IMR-90 (cell line): ENCODE data around the gene RYR1. TPM values are rescaled to one million over a fixed set of nuclear protein-coding genes. Genes with fewer than 3 reads are reported as not detected.
A peak's percentile ranks its signal among the peaks of the same experiment; 100 is the strongest.

Experiments used
- ATAC-seq: fragments of 200-7000 bp; cut with Tn5 transposase; 2 replicates; pipeline ENCODE4 v1.9.1; 2020; ENCODE audit warnings: low read depth, mild to moderate bottlenecking, moderate library complexity
- BruUV-seq: library from RNA; stranded (reverse); fragments of 400-500 nt; replicated peaks from 2 replicates; lab custom pipeline; 2021; lab: Mats Ljungman, UMichigan
- CTCF ChIA-PET: fragments of 300-600 bp; formaldehyde crosslinking; extraction: SDS; loops from one replicate; lab custom pipeline; 2021; ENCODE audit warnings: antibody characterized with exemption; lab: Yijun Ruan, JAX
- POLR2A ChIA-PET: fragments of 300-600 bp; sonication (Branson Sonifier 250); formaldehyde crosslinking; loops from one replicate; lab custom pipeline; 2022; ENCODE audit warnings: antibody characterized with exemption; ENCODE audit not compliant: unreplicated experiment; lab: Charles Lee
- DNase-seq: peaks from one replicate; pipeline ENCODE4 v3.0.0; 2013
- H2AFZ ChIP-seq: replicated peaks from 2 replicates; pipeline ENCODE3; 2013; ENCODE audit warnings: low read length, mild to moderate bottlenecking; ENCODE audit not compliant: poor library complexity
- H2AK5ac ChIP-seq: 2 replicates; pipeline ENCODE4 v1.6.1; 2013; ENCODE audit warnings: low read depth, low read length, inconsistent platforms
- H2AK9ac ChIP-seq: replicated peaks from 2 replicates; pipeline ENCODE3; 2013; ENCODE audit warnings: mild to moderate bottlenecking, low read depth, low read length, moderate library complexity; ENCODE audit not compliant: poor library complexity
- H2BK120ac ChIP-seq: 2 replicates; pipeline ENCODE4 v1.6.1; 2013; ENCODE audit warnings: low read depth, low read length, inconsistent platforms
- H2BK15ac ChIP-seq: 3 replicates; pipeline ENCODE4 v1.6.1; 2013; ENCODE audit warnings: low read depth, low read length, inconsistent platforms
- H2BK20ac ChIP-seq: 2 replicates; pipeline ENCODE4 v1.6.1; 2013; ENCODE audit warnings: low read depth, mild to moderate bottlenecking, inconsistent platforms, low read length, moderate library complexity
- H2BK5ac ChIP-seq: 2 replicates; pipeline ENCODE4 v1.6.1; 2013; ENCODE audit warnings: mild to moderate bottlenecking, low read depth, low read length, inconsistent platforms; ENCODE audit not compliant: poor library complexity, severe bottlenecking
- H3K14ac ChIP-seq: replicated peaks from 2 replicates; pipeline ENCODE4 v1.6.1; 2013; ENCODE audit warnings: low read depth, low read length, inconsistent platforms
- H3K18ac ChIP-seq: 2 replicates; pipeline ENCODE4 v1.6.1; 2013; ENCODE audit warnings: low read depth, low read length, control low read depth
- H3K23ac ChIP-seq: 2 replicates; pipeline ENCODE4 v1.6.1; 2013; ENCODE audit warnings: low read depth, low read length, inconsistent platforms
- H3K27ac ChIP-seq: 2 replicates; pipeline ENCODE4 v1.5.1; 2013; ENCODE audit warnings: mild to moderate bottlenecking, control low read depth, low read length; ENCODE audit not compliant: insufficient read depth
- H3K27me3 ChIP-seq: 2 replicates; pipeline ENCODE4 v1.6.1; 2013; ENCODE audit warnings: low read length; ENCODE audit not compliant: control insufficient read depth, insufficient read depth
- H3K36me3 ChIP-seq: 2 replicates; pipeline ENCODE4 v1.6.1; 2013; ENCODE audit warnings: low read length, mixed read lengths; ENCODE audit not compliant: control insufficient read depth, insufficient read depth
- H3K4ac ChIP-seq: 2 replicates; pipeline ENCODE4 v1.6.1; 2013; ENCODE audit warnings: low read depth, low read length, inconsistent platforms
- H3K4me1 ChIP-seq: 2 replicates; pipeline ENCODE4 v1.6.1; 2013; ENCODE audit warnings: low read length, mixed read lengths; ENCODE audit not compliant: control insufficient read depth, insufficient read depth
- H3K4me2 ChIP-seq: 2 replicates; pipeline ENCODE4 v1.6.1; 2013; ENCODE audit warnings: low read depth, mild to moderate bottlenecking, control low read depth, low read length, moderate library complexity
- H3K4me3 ChIP-seq: 2 replicates; pipeline ENCODE4 v1.5.1; 2013; ENCODE audit warnings: low read depth, mild to moderate bottlenecking, control low read depth, low read length, moderate library complexity; ENCODE audit not compliant: insufficient read depth
- H3K56ac ChIP-seq: 2 replicates; pipeline ENCODE4 v1.6.1; 2013; ENCODE audit warnings: low read length, inconsistent platforms; ENCODE audit not compliant: insufficient read depth; ENCODE audit errors: extremely low read depth
- H3K79me1 ChIP-seq, 2 experiments: 2 replicates each; pipeline ENCODE4 v1.6.1; 2013; ENCODE audit warnings: low read length in 2 of 2, inconsistent platforms in 1 of 2, low read depth in 1 of 2
- H3K9ac ChIP-seq: 2 replicates; pipeline ENCODE4 v1.6.1; 2013; ENCODE audit warnings: low read depth, low read length, control low read depth
- H3K9me1 ChIP-seq: 2 replicates; pipeline ENCODE4 v1.6.1; 2013; ENCODE audit warnings: low read length, inconsistent platforms; ENCODE audit not compliant: insufficient read depth
- H3K9me3 ChIP-seq: 2 replicates; pipeline ENCODE4 v1.6.1; 2013; ENCODE audit warnings: low read length; ENCODE audit not compliant: control insufficient read depth, insufficient read depth
- H4K20me1 ChIP-seq: 2 replicates; pipeline ENCODE4 v1.6.1; 2013; ENCODE audit warnings: low read length, inconsistent platforms; ENCODE audit not compliant: insufficient read depth
- H4K5ac ChIP-seq: 2 replicates; pipeline ENCODE4 v1.6.1; 2013; ENCODE audit warnings: mild to moderate bottlenecking, low read depth, low read length, control low read depth
- H4K8ac ChIP-seq, 2 experiments: 2 replicates each; pipeline ENCODE4 v1.6.1; 2013; ENCODE audit warnings: low read depth in 2 of 2, low read length in 2 of 2, control low read depth in 1 of 2, inconsistent platforms in 1 of 2
- H4K91ac ChIP-seq: 2 replicates; pipeline ENCODE4 v1.6.1; 2013; ENCODE audit warnings: low read depth, low read length, inconsistent platforms; ENCODE audit not compliant: insufficient read depth
- CEBPB ChIP-seq: IDR thresholded peaks from 2 replicates; pipeline ENCODE4 v1.6.1; 2012; ENCODE audit warnings: low read depth, low read length, improper control_type of control experiment
- POLR2A ChIP-seq: IDR thresholded peaks from 2 replicates; pipeline ENCODE4 v1.6.1; 2012; ENCODE audit warnings: mild to moderate bottlenecking, low read depth, low read length
- WGBS, 2 experiments: methylation state at CpG; one replicate each; pipeline versions ENCODE4 v1.1.5 to v1.1.7; 2013; ENCODE audit warnings: missing lambda C conversion rate in 2 of 2; ENCODE audit not compliant: insufficient read length in 1 of 2; ENCODE audit errors: extremely low coverage in 2 of 2; 5-methylcytosine and 5-hydroxymethylcytosine counted together
- dilution Hi-C: fragments of 300-500 bp; cut with HindIII; formaldehyde crosslinking; loops from one replicate; pipeline ENCODE4 v1.14.3; 2018; ENCODE audit warnings: low sequenced_read_pairs; ENCODE audit not compliant: unreplicated experiment
- in situ Hi-C: fragments of 300-500 bp; cut with MboI; formaldehyde crosslinking; loops from 3 replicates; pipeline ENCODE4 v1.14.3; 2019; ENCODE audit warnings: low sequenced_read_pairs, inconsistent platforms, mixed read lengths
- intact Hi-C: fragments of 100-400 bp; cut with micrococcal nuclease; formaldehyde crosslinking; loops from 2 replicates; pipeline ENCODE4 v1.10.0; 2022
- polyA plus RNA-seq, 3 experiments: library from polyadenylated mRNA; depleted of rRNA; stranded (reverse); fragments of >200 nt; gene quantifications; 2 replicates each; pipeline ENCODE4 v1.2.3, GENCODE V29; 2012; ENCODE audit warnings: low replicate concordance in 1 of 3
- total RNA-seq: library from RNA; depleted of rRNA; stranded (reverse); fragments of >200 nt; gene quantifications from 2 replicates; pipeline ENCODE4 v1.2.3, GENCODE V29; 2012

RYR1 gene
- total and polyA plus RNA-seq, 2 of the 4 experiments (the other 2 are of a cell fraction), result not detected

DNA sequence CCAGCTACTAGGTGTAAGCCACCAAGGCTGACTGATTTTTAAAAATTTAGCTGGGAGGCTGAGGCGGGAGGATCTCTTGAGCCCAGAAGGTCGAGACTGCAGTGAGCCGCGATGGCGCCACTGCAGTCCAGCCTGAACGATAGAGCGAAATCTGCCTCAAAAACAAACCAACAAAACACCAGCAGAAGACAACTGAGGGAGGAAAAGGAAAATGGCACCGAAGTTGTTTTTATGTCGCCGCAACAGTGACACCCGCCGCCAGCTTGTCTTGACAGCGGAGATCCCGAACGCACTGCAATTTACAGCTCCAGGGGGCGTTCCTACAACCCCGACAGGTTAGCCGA, 30.9 kb upstream of the RYR1 start:
- Histone ChIP-seq H2AFZ (peak overlapping the region; percentile 93), H3K4me1 (no peaks in the 10 kb centered on the region), H3K36me3 (peaks cover 11% of the 10 kb centered on the region; the same call in 1 of the 2 replicates), H4K91ac (no peak overlapping the region), H3K4ac (no peak overlapping the region), H3K9ac (peak overlapping the region; percentile 18; the same call in 1 of the 2 replicates), H4K5ac (no peak overlapping the region), H4K8ac (peak overlapping the region in 1 of 2 experiments; percentile 64; a peak in 2 of 4 replicates), H3K56ac (no peak overlapping the region), H4K20me1 (no peaks in the 10 kb centered on the region), H3K27me3 (no peaks in the 10 kb centered on the region), H2BK120ac (no peak overlapping the region), H2AK5ac (no peak overlapping the region), H2BK15ac (no peak overlapping the region), H3K14ac (no peak overlapping the region; the same call in 1 of the 2 replicates), H3K4me3 (peak overlapping the region; percentile 52), H3K23ac (no peak overlapping the region), H3K9me3 (no peaks in the 10 kb centered on the region), H3K9me1 (0 out of 2 replicates have a peak, but pooled peaks cover 3% of the 10 kb centered on the region), H2AK9ac (no peak overlapping the region), H3K27ac (no peak overlapping the region), H3K4me2 (peak overlapping the region; percentile 96), H2BK5ac (no peak overlapping the region), H2BK20ac (no peak overlapping the region), H3K18ac (no peak overlapping the region), H3K79me1 (peaks cover 6 to 12% of the 10 kb centered on the region in 2 experiments; a peak in 3 of 4 replicates)
- BruUV-seq, result no TSS peak
- 0% methylated on average over 5 of the region's 18 CpGs; no CpG with 5 or more reads in 1 of the 2 experiments for WGBS, 2 experiments
- TF ChIP-seq POLR2A, result 0 out of 2 replicates have a peak, but pooled peaks have one; percentile 37
- TF ChIP-seq CEBPB, result no peak
- intact Hi-C loops, result loop anchor here (2.0 kb wide), 1 partner anchor 216 kb away; the partner anchor contains the start of gene EIF3K
- ATAC-seq (peak; percentile 3), DNase-seq (no peak)
- in situ Hi-C loops, result loop anchor here (25.0 kb wide), 1 partner anchor 535 kb away; the partner anchor contains the start of genes MRPS12 and SARS2
- ChIA-PET CTCF (interaction anchor here (0.5 to 1.9 kb wide), 13 partner anchors 10 to 528 kb away, joined by 3 to 10 read pairs (median 3); partner anchors contain the start of genes GGN, MRPS12, PSMD8 and SARS2), POLR2A (interaction anchor here (0.6 to 0.7 kb wide), 3 partner anchors 13 to 707 kb away, joined by 3 to 6 read pairs (median 4); no protein-coding TSS in a partner anchor)
- dilution Hi-C loops, result no loop called here
